Suprapubic skin (tissue), 4 donors: ENCODE data around the gene ITIH2. TPM values are rescaled to one million over a fixed set of nuclear protein-coding genes. Genes with fewer than 3 reads are reported as not detected.

Experiments
- DNase-seq, 2 donors: peaks; one replicate each; pipeline ENCODE4 v3.0.0-alpha.2; 2019; ENCODE audit warnings: low spot score in 2 of 2
- H3K27ac ChIP-seq: fragments of 200-600 bp; sonication (generic); one replicate; pipeline ENCODE4 v1.5.1; 2019
- H3K27me3 ChIP-seq: fragments of 200-600 bp; sonication (generic); one replicate; pipeline ENCODE4 v1.5.1; 2019
- H3K36me3 ChIP-seq: fragments of 200-600 bp; sonication (generic); one replicate; pipeline ENCODE4 v1.5.1; 2019
- H3K4me1 ChIP-seq: fragments of 200-600 bp; sonication (generic); one replicate; pipeline ENCODE4 v1.5.1; 2019
- H3K4me3 ChIP-seq: fragments of 200-600 bp; sonication (generic); one replicate; pipeline ENCODE4 v1.5.1; 2019; ENCODE audit warnings: mild to moderate bottlenecking
- H3K9me3 ChIP-seq: fragments of 200-600 bp; sonication (generic); one replicate; pipeline ENCODE4 v1.5.1; 2019
- EP300 ChIP-seq: sonication (generic); formaldehyde crosslinking; IDR thresholded peaks from one replicate; pipeline ENCODE4 v1.6.1; 2017; ENCODE audit warnings: antibody characterized with exemption
- POLR2A ChIP-seq, 2 donors: fragments of 450-650 bp; IDR thresholded peaks; one replicate each; pipeline ENCODE4 v1.6.1; 2017; ENCODE audit warnings: antibody characterized with exemption in 2 of 2, mild to moderate bottlenecking in 2 of 2, moderate library complexity in 2 of 2
- POLR2AphosphoS5 ChIP-seq, 3 donors: sonication (generic); formaldehyde crosslinking; IDR thresholded peaks; one replicate each; pipeline ENCODE4 v1.6.1; 2017; ENCODE audit warnings: antibody characterized with exemption in 3 of 3
- WGBS: methylation state at CpG from one replicate; pipeline ENCODE4 v1.1.5; 2018; 5-methylcytosine and 5-hydroxymethylcytosine counted together
- total RNA-seq, 4 donors: library from RNA; depleted of rRNA; stranded (reverse); fragments of >200 nt; gene quantifications; one replicate each; pipeline ENCODE4 v1.1.0, GENCODE V29; 2016
- TF ChIP-seq, protein P1 (sequence below), 2 donors: fragments of 200-600 bp in 1 of 2; fragments of 450-650 bp in 1 of 2; sonication (generic) in 1 of 2; IDR thresholded peaks; one replicate each; pipeline ENCODE4 v1.5.1; 2016 to 2019; ENCODE audit warnings: antibody characterized with exemption in 2 of 2, mild to moderate bottlenecking in 1 of 2, moderate library complexity in 1 of 2

Gene ITIH2
- total RNA-seq, 4 donors from 2014 or later: 0.24 TPM; not detected in 3

GRCh38 chr10:7795605-7796004 lies 92.5 kb downstream of the ITIH2 start:
- DNase-seq: no peak
- H3K27ac ChIP-seq: no peak overlapping the region
- TF ChIP-seq POLR2AphosphoS5 (IDR thresholded peaks at IDR 0.05) (no peak), POLR2A (IDR thresholded peaks at IDR 0.05) (no peak), EP300 (no peak)
- TF ChIP-seq, protein P1, sequence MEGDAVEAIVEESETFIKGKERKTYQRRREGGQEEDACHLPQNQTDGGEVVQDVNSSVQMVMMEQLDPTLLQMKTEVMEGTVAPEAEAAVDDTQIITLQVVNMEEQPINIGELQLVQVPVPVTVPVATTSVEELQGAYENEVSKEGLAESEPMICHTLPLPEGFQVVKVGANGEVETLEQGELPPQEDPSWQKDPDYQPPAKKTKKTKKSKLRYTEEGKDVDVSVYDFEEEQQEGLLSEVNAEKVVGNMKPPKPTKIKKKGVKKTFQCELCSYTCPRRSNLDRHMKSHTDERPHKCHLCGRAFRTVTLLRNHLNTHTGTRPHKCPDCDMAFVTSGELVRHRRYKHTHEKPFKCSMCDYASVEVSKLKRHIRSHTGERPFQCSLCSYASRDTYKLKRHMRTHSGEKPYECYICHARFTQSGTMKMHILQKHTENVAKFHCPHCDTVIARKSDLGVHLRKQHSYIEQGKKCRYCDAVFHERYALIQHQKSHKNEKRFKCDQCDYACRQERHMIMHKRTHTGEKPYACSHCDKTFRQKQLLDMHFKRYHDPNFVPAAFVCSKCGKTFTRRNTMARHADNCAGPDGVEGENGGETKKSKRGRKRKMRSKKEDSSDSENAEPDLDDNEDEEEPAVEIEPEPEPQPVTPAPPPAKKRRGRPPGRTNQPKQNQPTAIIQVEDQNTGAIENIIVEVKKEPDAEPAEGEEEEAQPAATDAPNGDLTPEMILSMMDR (IDR thresholded peaks at IDR 0.05): no peak
- H3K4me1 ChIP-seq: peaks cover 24% of the 10 kb centered on the region
- H3K36me3 ChIP-seq: peaks cover 38% of the 10 kb centered on the region
- H3K27me3 ChIP-seq: no peaks in the 10 kb centered on the region
- WGBS: 83% methylated on average over 4 of the region's 4 CpGs
- H3K4me3 ChIP-seq: no peak overlapping the region
- H3K9me3 ChIP-seq: no peaks in the 10 kb centered on the region

DNA sequence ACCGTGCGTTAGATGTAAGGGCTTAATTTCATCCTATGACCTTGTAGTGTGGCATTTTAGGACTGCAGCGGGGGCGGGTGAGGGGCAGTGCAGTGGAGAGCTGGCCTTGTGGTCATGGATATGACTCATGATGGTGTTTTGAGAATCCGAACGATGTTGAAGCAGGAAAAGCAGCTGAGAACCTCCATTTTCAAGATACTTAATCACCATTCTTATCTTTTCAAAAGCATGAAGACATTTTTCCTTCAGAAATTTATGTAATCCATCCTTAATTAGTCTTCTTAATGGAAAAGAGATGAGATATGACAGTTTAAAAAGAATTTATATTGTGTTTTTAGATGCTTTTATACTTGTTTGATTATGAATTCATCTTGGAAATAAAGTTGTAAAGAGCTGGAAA lies 94.5 kb downstream of the ITIH2 start:
- H3K27ac ChIP-seq: no peak overlapping the region
- H3K27me3 ChIP-seq: no peaks in the 10 kb centered on the region
- H3K36me3 ChIP-seq: peaks cover 58% of the 10 kb centered on the region
- DNase-seq: no peak
- TF ChIP-seq EP300: no peak
- TF ChIP-seq, protein P1 (IDR thresholded peaks at IDR 0.05): no peak
- TF ChIP-seq POLR2A (IDR thresholded peaks at IDR 0.05): no peak
- TF ChIP-seq POLR2AphosphoS5 (IDR thresholded peaks at IDR 0.05): no peak
- 74% methylated on average over 6 of the region's 6 CpGs for WGBS
- peaks cover 12% of the 10 kb centered on the region for H3K4me1 ChIP-seq
- H3K9me3 ChIP-seq: no peaks in the 10 kb centered on the region
- H3K4me3 ChIP-seq: no peak overlapping the region

Other genes starting within 250 kb of the ITIH2 start
- gene ITIH5, start 36.4 kb upstream of the ITIH2 start, total RNA-seq: 10 to 100 TPM in 1 of 4 donors, 1 to 10 TPM in 3; 3.8 to 11.3 (median 4.4) TPM
- 10 to 100 TPM in 1 of 4 donors, 1 to 10 TPM in 3; 2.7 to 13.8 (median 7.5) TPM for gene KIN, start 84.7 kb downstream of the ITIH2 start, total RNA-seq
- 100 to 1,000 TPM; 188 to 226 (median 205) TPM for gene ATP5F1C, start 84.9 kb downstream of the ITIH2 start, total RNA-seq
- gene TAF3, start 115.2 kb downstream of the ITIH2 start, total RNA-seq: 10 to 100 TPM in 2 of 4 donors, 1 to 10 TPM in 2; 5.6 to 13.3 (median 10.3) TPM